ENCODE data around the gene ADORA1.

DNA sequence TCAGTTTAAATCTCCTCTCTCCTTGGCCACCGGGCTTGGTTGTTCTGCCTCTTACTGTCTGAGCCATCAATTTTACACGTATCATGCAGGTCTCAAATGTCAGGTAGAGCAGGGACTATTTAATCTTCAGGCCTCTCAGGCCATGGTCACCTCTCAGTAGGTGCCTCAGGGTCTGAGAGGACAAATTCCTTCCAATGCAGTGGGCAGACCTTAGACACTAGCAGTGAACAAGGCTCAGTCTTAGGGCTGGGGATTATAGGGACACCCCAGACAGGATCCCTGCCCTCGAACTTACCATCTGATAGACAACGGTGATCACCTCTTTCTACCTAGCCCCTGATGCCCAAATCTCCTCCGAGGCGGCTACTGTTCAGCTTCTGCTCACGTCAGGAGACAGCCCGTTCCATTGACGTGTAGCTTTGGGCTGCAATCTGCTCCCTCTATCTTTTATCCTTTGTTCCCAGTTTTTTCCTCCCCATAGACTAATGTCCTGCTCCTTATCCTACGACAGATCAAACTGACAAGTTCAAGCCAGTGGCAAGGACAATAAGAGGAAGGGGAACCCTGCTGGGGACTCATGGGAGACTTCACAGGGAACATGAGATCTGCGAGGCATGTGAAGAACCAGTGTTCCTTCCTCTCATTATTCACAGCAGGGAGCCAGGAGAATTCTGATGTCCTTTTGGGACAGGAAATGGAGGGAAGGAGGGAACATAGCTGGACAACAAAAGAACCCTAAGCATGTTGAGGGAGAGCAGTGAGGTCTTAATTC lies 40.3 kb upstream of the ADORA1 start:
- TF ChIP-seq POLR2A (IDR thresholded peaks at IDR 0.05; ENCODE audit: low read length), result no peak
- TF ChIP-seq GATA1 (IDR thresholded peaks at IDR 0.05; ENCODE audit: low read depth, low read length), result no peak
